Adrenal gland (tissue), 5 donors: ENCODE data around the gene APBA2.

ENCODE experiments used
- POLR2A ChIP-seq, 2 donors: fragments of 450-650 bp; IDR thresholded peaks; one replicate each; pipeline ENCODE4 v1.6.1; 2017; ENCODE audit warnings: antibody characterized with exemption in 2 of 2, mild to moderate bottlenecking in 2 of 2, moderate library complexity in 1 of 2
- TF ChIP-seq, protein P1 (sequence below), 6 experiments: fragments of 450-650 bp in 4 of 6; fragments of 200-600 bp in 2 of 6; sonication (generic) in 1 of 6; IDR thresholded peaks; 1 replicate in 5 of 6; 2 replicates in 1 of 6; pipeline versions ENCODE4 v1.5.1 to v1.8.0; 2016 to 2021; ENCODE audit warnings: antibody characterized with exemption in 6 of 6, mild to moderate bottlenecking in 2 of 6, moderate library complexity in 1 of 6
- donor health status: DM: no; HTN: no; CAD: no.

DNA sequence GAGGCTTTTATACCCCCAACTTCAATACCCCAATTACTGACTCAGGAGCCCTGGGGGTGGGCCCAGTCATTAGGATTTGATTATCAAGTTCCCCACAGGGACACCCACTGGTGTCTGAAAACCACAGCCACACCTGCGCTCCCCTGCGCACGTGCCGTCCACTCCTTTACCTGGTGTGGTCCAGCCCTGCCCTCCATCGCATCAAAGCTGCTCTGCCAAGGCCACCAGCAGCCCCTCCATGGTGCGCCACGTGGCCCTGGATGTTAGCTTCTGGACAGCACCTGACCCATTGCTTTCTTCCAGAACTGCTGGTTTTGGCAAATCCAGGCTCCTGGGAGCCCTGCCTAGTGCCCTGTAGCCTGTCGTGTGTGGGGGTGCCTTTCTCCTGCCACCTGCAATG is 247.5 kb downstream of the APBA2 start:
- TF ChIP-seq, protein P1, sequence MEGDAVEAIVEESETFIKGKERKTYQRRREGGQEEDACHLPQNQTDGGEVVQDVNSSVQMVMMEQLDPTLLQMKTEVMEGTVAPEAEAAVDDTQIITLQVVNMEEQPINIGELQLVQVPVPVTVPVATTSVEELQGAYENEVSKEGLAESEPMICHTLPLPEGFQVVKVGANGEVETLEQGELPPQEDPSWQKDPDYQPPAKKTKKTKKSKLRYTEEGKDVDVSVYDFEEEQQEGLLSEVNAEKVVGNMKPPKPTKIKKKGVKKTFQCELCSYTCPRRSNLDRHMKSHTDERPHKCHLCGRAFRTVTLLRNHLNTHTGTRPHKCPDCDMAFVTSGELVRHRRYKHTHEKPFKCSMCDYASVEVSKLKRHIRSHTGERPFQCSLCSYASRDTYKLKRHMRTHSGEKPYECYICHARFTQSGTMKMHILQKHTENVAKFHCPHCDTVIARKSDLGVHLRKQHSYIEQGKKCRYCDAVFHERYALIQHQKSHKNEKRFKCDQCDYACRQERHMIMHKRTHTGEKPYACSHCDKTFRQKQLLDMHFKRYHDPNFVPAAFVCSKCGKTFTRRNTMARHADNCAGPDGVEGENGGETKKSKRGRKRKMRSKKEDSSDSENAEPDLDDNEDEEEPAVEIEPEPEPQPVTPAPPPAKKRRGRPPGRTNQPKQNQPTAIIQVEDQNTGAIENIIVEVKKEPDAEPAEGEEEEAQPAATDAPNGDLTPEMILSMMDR (IDR thresholded peaks at IDR 0.05), result no peak
- TF ChIP-seq POLR2A (IDR thresholded peaks at IDR 0.05), result no peak
